Stimulated activated naive CD8-positive, alpha-beta T cell treated with anti-CD3 and anti-CD28 coated beads, Interleukin-15, amount 100 ng/mL, for 72 hours (primary cell): Measurements from ENCODE around the gene RNF34.
"Not testable (repeated sequence)": the region's sequence is repeated elsewhere in the genome, so short reads cannot be mapped to it uniquely, and the experiment has no call there.

Experiments used
- ATAC-seq: fragments of 150-1000 bp; cut with Tn5 transposase; 2 replicates; pipeline ENCODE4 v1.10.0; 2021; ENCODE audit warnings: mild to moderate bottlenecking, moderate library complexity
- DNase-seq, 2 donors: peaks; one replicate each; pipeline ENCODE4 v3.0.0; 2021 to 2022
- H3K27ac Mint-ChIP-seq, 2 donors: one replicate each; pipeline ENCODE4 v1.8.0; 2022; ENCODE audit warnings: mild to moderate bottlenecking in 2 of 2, mixed read lengths in 2 of 2, moderate library complexity in 2 of 2
- H3K27me3 Mint-ChIP-seq: one replicate; pipeline ENCODE4 v1.8.0; 2022; ENCODE audit warnings: mixed read lengths
- H3K4me1 Mint-ChIP-seq: one replicate; pipeline ENCODE4 v1.8.0; 2022; ENCODE audit warnings: mild to moderate bottlenecking, mixed read lengths
- H3K4me3 Mint-ChIP-seq, 2 donors: one replicate each; pipeline ENCODE4 v1.8.0; 2022; ENCODE audit warnings: mild to moderate bottlenecking in 2 of 2, mixed read lengths in 2 of 2, moderate library complexity in 1 of 2
- H3K9me3 Mint-ChIP-seq, 2 donors: one replicate each; pipeline ENCODE4 v1.8.0; 2022; ENCODE audit warnings: mixed read lengths in 2 of 2

Gene RNF34

DNA sequence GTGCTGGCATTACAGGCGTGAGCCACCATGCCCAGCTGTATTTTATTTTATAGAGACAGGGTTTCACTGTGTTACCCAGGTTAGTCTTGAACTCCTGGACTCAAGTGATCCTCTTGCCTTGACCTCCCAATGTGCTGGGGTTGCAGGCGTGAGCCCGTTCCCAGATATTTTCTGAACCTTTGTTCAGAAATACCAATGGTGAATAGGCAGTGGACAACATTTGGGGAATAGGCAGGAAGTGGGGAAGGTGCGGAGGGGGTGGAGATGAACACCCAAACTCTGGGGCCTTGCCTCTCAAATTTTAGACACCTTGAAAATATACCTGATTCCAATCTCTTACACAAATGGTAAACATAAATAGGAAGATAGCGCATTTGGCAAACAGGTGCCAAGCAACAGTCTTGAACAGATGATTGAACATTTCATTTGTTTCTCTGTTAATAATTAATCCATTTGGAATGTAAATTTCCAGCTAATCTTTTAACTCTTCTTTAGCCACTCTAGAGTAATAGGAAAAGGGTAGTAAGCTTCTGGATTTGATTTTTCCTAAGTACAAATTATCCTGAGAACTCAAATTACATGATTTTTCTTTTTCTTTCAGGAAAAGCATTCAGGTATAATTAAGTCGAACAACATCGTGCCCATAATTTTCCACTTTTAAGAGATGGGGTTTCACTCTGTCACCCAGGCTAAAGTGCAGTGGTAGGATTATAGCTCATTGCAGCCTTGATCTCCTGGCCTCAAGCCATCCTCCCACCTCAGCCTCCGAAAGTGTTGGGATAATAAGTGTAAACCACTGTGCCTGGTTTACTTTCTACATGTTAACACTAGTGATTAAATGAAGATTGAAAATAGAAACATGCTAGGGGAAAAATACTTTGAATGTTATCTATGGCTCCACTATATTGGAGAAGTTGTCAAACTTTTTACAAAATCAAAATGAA, 22.9 kb upstream of the RNF34 start:
- DNase-seq = no peak
- Mint-ChIP-seq H3K4me3 (no peak overlapping the region), H3K9me3 (peaks cover 0 to 7% of the 10 kb centered on the region in 2 donors), H3K4me1 (no peaks in the 10 kb centered on the region), H3K27me3 (no peaks in the 10 kb centered on the region), H3K27ac (no peak overlapping the region)
- ATAC-seq = no peak

GRCh38 chr12:121378736-121379135, 21.2 kb upstream of the RNF34 start:
- Mint-ChIP-seq H3K27ac (no peak overlapping the region), H3K9me3 (peaks cover 0 to 7% of the 10 kb centered on the region in 2 donors), H3K27me3 (no peaks in the 10 kb centered on the region), H3K4me1 (no peaks in the 10 kb centered on the region), H3K4me3 (no peak overlapping the region)
- DNase-seq (no peak), ATAC-seq (no peak)

DNA sequence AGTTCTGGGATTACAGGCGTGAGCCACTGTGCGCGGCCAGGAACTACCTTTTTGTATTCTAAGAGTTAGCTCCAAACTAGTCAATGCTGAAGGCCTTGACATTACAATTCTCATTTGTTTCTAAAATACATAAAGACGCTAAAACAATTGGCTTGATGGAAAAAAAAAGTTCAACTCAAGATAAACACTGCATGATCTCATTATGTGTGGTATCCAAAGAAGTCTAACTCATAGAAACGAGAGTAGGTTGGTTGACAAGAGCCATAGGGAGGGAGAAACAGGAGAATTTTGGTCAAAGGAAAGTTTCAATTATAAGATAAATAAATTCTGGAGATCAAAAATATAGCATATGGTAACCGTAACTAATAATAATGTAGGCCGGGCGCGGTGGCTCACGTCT, 20.0 kb upstream of the RNF34 start:
- no peak for DNase-seq
- Mint-ChIP-seq H3K27me3 (no peaks in the 10 kb centered on the region), H3K27ac (no peak overlapping the region), H3K9me3 (peaks cover 0 to 5% of the 10 kb centered on the region in 2 donors), H3K4me1 (no peaks in the 10 kb centered on the region), H3K4me3 (no peak overlapping the region)
- no peak for ATAC-seq

- Mint-ChIP-seq H3K27me3 (no peaks in the 10 kb centered on the region), H3K27ac (no peak overlapping the region), H3K4me1 (peaks cover 4% of the 10 kb centered on the region), H3K9me3 (no peaks in the 10 kb centered on the region), H3K4me3 (no peak overlapping the region)
- DNase-seq (no peak), ATAC-seq (no peak)
Measured at GRCh38 chr12:121383601-121384021, 16.3 kb upstream of the RNF34 start.

DNA sequence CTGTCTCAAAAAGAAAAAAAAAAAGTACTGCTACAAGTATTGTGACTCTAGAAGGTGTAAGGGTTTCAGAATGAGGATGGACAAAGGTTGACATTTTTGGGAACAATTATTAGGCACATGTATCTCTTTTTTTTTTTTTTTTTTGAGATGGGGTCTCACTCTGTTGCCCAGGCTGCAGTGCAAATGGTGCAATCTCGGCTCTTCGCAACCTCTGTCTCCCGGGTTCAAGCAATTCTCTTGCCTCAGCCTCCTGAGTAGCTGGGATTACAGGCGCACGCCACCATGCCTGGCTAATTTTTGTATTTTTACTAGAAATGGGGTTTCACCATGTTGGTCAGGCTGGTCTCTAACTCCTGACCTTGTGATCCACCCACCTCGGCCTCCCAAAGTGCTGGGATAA, 15.0 kb upstream of the RNF34 start:
- H3K27ac Mint-ChIP-seq, ATAC-seq, H3K4me1 Mint-ChIP-seq, H3K4me3 Mint-ChIP-seq, H3K9me3 Mint-ChIP-seq, DNase-seq, H3K27me3 Mint-ChIP-seq: not testable (repeated sequence)

DNA sequence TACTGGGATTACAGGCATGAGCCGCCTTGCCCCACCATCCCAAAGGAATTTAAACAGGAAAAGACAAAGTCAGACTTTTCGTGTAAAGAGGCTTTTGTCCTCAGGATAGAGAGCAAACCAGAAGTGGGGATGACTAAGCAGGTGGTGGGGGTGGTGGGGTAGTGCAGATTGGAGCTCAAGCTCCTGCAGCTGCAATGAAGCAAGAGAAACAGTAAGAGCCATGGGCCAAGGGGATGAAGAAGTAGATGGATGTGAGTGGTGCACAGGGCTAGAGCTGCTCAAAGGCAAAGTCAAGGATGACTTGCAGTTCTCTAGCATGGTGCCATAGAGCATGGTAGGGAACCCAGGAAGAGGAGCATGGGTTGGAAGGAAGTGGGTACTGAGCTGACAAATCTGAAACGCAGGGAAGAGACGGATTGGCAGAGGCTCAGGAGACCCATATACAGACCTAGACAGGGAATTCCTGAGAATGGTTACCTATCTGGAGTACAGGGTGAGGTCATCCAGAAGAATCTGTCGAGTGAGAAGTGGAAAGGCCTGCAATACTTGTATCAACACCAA, 11.4 kb upstream of the RNF34 start:
- H3K9me3 Mint-ChIP-seq = no peaks in the 10 kb centered on the region
- ATAC-seq = no peak
- peaks cover 15% of the 10 kb centered on the region for H3K4me1 Mint-ChIP-seq
- H3K27ac Mint-ChIP-seq = no peak overlapping the region
- DNase-seq = no peak
- H3K27me3 Mint-ChIP-seq = no peaks in the 10 kb centered on the region
- no peak overlapping the region for H3K4me3 Mint-ChIP-seq

DNA sequence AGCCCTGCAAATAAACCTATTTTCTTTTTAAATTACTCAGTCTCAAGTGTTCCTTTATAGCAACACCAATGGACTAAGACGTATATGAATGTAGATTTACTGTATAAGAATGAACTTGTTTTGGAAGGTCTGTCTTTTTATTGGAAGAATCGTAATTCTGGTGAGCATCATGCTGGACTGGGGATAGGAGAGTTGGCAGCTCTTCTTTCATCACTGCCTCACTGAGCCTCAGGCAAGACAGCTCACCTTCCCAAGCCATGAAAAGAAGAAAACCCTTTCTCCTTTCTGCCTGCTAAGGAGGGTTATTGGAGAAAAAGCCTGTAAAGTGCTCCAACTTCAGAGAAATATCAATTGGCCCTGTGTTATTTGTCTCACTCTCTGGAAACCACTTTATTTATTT, 9.1 kb upstream of the RNF34 start:
- Mint-ChIP-seq H3K9me3 (no peaks in the 10 kb centered on the region), H3K27ac (no peak overlapping the region), H3K4me3 (no peak overlapping the region), H3K27me3 (no peaks in the 10 kb centered on the region), H3K4me1 (peaks cover 15% of the 10 kb centered on the region)
- ATAC-seq (no peak), DNase-seq (no peak)

DNA sequence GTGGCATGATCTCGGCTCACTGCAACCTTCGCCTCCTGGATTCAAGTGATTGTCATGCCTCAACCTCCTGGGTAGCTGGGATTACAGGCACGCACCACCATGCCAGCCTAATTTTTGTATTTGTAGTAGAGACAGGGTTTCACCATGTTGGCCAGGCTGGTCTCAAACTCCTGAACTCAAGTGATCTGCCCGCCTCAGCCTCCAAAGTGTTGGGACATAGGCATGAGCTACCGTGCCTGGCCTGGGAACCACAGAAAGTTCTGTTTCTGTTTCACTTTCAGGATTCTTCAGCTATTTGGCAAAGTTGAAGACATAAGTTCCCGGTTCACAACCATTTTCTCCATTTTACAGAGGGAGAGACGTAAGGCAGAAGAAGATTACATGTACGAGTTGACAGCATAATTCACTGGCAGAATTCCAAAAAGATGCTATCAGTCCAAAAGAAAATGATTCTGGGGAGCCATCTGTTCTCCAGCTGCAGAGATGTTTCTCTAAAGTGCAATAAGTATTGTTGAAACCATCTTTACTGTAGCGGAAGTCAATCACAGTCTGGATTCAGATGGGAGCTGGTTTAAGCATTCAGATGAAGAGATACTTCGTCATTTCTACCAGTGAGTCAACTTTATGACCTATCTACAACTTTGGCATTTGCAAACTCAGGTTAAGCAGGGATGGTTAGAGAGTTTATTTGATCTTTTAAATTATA, 8.1 kb upstream of the RNF34 start:
- H3K27me3 Mint-ChIP-seq = no peaks in the 10 kb centered on the region
- peaks cover 15% of the 10 kb centered on the region for H3K4me1 Mint-ChIP-seq
- peak overlapping the region; percentile 28 to 53 for H3K4me3 Mint-ChIP-seq
- DNase-seq (peak; percentile 10 to 31), ATAC-seq (peak; percentile 75)
- no peaks in the 10 kb centered on the region for H3K9me3 Mint-ChIP-seq
- peak overlapping the region; percentile 8 to 85 for H3K27ac Mint-ChIP-seq

- no peak overlapping the region for H3K27ac Mint-ChIP-seq
- no peaks in the 10 kb centered on the region for H3K27me3 Mint-ChIP-seq
Measured at GRCh38 chr12:121392325-121392716, 7.6 kb upstream of the RNF34 start.

DNA sequence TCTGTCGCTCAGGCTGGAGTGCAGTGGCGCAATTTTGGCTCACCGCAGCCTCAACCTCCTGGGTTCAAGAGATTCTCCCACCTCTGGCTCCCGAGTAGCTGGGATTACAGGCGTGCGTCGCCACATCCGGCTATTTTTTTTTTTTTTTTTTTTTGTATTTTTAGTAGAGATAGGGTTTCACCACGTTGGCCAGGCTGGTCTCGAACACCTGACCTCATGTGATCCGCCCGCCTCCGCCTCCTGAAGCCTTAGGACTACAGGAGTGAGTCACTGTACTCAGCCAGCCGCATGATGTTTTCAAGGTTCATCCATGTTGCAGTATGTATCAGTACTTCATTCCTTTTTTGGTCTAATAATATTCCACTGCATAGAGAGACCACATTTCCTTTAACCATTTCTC, 2.4 kb upstream of the RNF34 start:
- no peaks in the 10 kb centered on the region for H3K27me3 Mint-ChIP-seq
- DNase-seq (no peak), ATAC-seq (no peak)
- peaks cover 20% of the 10 kb centered on the region for H3K4me1 Mint-ChIP-seq
- H3K9me3 Mint-ChIP-seq = no peaks in the 10 kb centered on the region
- no peak overlapping the region for H3K27ac Mint-ChIP-seq
- H3K4me3 Mint-ChIP-seq = no peak overlapping the region

More at GRCh38 chr12:121392325-121392716, 7.6 kb upstream of the RNF34 start:
- H3K4me3 Mint-ChIP-seq = no peak overlapping the region
- H3K9me3 Mint-ChIP-seq = no peaks in the 10 kb centered on the region
- DNase-seq (no peak), ATAC-seq (no peak)
- H3K4me1 Mint-ChIP-seq = peaks cover 15% of the 10 kb centered on the region

GRCh38 chr12:121398355-121398754, 1.6 kb upstream of the RNF34 start:
- Mint-ChIP-seq H3K27ac (no peak overlapping the region), H3K9me3 (no peaks in the 10 kb centered on the region), H3K4me3 (peak overlapping the region in 1 of 2 donors; percentile 96), H3K4me1 (peaks cover 26% of the 10 kb centered on the region), H3K27me3 (no peaks in the 10 kb centered on the region)
- ATAC-seq (no peak), DNase-seq (no peak)

DNA sequence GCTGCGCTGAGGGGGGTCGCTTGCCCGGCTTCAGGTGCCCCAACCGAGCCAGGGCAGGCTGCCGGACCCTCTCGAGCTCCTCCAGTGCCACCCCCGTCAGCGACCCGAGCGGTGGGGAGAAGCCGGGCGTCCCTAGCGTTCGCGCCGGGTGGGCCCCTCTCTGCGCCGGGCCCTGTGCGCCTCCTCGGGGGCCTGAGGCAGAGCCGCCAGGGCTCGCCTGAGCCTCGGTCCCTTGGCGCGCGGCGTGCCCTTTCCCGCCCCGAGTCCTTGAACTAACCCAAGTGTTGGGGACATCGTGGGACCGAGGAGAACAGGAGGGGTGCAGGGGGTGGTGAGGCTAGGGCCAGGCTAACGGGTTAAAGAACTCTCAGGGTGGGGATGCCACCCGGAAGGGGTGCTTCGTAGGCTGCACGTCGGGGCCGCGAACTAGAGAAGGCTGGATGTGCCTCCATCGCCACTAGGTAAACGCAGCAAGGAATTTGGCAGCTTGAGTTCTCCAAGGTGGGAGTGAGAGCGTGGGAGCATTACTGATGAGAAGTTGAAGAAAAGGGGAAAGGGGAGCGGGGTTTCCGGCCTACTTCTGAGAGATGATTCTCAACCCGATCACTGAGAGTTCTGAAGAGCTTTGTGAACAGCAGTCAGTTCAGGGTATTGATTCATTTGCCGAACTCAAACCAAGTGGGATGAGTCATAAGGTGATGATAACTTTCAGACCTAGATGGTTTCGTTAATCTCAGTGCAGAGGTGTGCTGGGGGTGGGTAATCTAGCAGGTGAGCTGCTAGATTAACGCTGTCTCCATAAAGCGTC, 618 bp downstream of the RNF34 start:
- H3K4me3 Mint-ChIP-seq = peak overlapping the region; percentile 87 to 96
- peaks cover 40% of the 10 kb centered on the region for H3K4me1 Mint-ChIP-seq
- peak overlapping the region; percentile 93 to 98 for H3K27ac Mint-ChIP-seq
- no peaks in the 10 kb centered on the region for H3K9me3 Mint-ChIP-seq
- ATAC-seq (peak; percentile 79), DNase-seq (peak; percentile 69 to 73)
- no peaks in the 10 kb centered on the region for H3K27me3 Mint-ChIP-seq

DNA sequence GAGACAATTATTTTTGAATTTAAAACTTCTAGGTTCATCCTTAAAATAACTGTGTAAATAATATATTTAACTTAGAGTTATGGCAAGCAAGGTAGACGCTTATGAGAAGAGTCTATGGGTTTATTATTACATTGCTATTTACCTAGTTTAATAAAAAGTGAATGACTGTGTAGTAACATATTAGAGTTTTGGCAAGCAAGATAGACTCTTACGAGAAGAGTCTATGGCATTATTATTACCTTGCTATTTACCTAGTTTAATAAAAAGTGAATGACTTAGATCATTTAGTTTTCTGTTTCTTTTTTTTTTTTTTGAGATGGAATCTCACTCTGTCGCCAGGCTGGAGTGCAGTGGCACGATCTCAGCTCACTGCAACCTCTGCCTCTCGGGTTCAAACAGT, 3.8 kb downstream of the RNF34 start:
- Mint-ChIP-seq H3K27ac (no peak overlapping the region), H3K27me3 (no peaks in the 10 kb centered on the region), H3K4me3 (no peak overlapping the region), H3K9me3 (no peaks in the 10 kb centered on the region), H3K4me1 (peaks cover 43% of the 10 kb centered on the region)
- no peak for DNase-seq
- ATAC-seq = no peak

GRCh38 chr12:121404734-121405133, 4.8 kb downstream of the RNF34 start:
- Mint-ChIP-seq H3K4me3 (no peak overlapping the region), H3K27ac (peak overlapping the region in 1 of 2 donors; percentile 12), H3K9me3 (no peaks in the 10 kb centered on the region), H3K27me3 (no peaks in the 10 kb centered on the region), H3K4me1 (peaks cover 41% of the 10 kb centered on the region)
- ATAC-seq (no peak), DNase-seq (no peak)

DNA sequence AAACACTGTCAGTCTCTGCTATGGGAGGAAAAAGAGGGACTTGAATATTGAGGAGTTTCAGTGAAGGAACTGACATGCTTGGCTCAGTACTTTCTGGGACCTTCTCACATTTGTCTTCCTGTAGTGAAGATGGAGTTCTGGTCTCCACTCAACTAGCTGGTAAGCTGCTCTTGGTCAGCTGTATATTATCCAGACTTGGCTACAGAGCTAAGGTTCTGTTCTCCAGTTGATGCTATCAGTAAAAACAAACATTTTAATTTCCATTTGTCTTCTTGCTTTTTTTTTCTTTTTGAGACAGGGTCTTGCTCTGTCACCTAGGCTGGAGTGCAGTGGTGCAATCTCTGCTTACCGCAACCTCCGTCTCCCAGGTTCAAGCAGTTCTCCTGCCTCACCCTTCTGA, 5.3 kb downstream of the RNF34 start:
- H3K27me3 Mint-ChIP-seq = no peaks in the 10 kb centered on the region
- H3K9me3 Mint-ChIP-seq = no peaks in the 10 kb centered on the region
- H3K27ac Mint-ChIP-seq = no peak overlapping the region
- DNase-seq = no peak
- no peak for ATAC-seq
- H3K4me3 Mint-ChIP-seq = no peak overlapping the region
- peaks cover 46% of the 10 kb centered on the region for H3K4me1 Mint-ChIP-seq
